Measurements from ENCODE around the gene ZNF211. TPM values are rescaled to one million over a fixed set of nuclear protein-coding genes. Genes with fewer than 3 reads are reported as not detected.

The ZNF211 gene
- total and polyA plus RNA-seq, 2 donors (not counting 3 experiments of a cell fraction or from before 2014, with no cell fraction given), result 4.7 to 9.4 TPM

GRCh38 chr19:57668635-57669034 lies 35.7 kb downstream of the ZNF211 start, which contains the start of gene ZSCAN4:
TSS of gene ZSCAN4 (plus strand) at chr19:57668935. CDS start at chr19:57676146, 7,211 bp downstream.
- no peak within 1 kb of the TSS for H3K9ac ChIP-seq (replicated peaks; ENCODE audit: extremely low read depth, insufficient read depth, low read length)
- ChIA-PET CTCF (no interaction called here), POLR2A (no interaction called here)
- no peaks in the 10 kb centered on the region for H3K9me1 ChIP-seq (replicated peaks; ENCODE audit: control insufficient read depth, extremely low read depth, insufficient read depth, low read length)
- no peak for FAIRE-seq
- dilution Hi-C loops (cut with MboI; ENCODE audit: extremely low pct_ligation_motif_present, low sequenced_read_pairs), result no loop called here
- no peaks in the 10 kb centered on the region for H3K79me2 ChIP-seq (ENCODE audit: control insufficient read depth, insufficient read depth, low read length)
- TF ChIP-seq MYC (IDR thresholded peaks at IDR 0.05; ENCODE audit: low read depth, low read length) (no peak), POLR2AphosphoS5 (IDR thresholded peaks at IDR 0.05; ENCODE audit: insufficient read depth, low read depth, low read length) (no peak), MAX (IDR thresholded peaks at IDR 0.05; ENCODE audit: insufficient read depth, insufficient read length) (no peak), FOS (IDR thresholded peaks at IDR 0.05; ENCODE audit: borderline replicate concordance, insufficient read depth, low read length) (no peak), JUN (IDR thresholded peaks at IDR 0.05; ENCODE audit: borderline replicate concordance, insufficient read depth, insufficient read length, low read depth) (no peak), EZH2 (IDR thresholded peaks at IDR 0.05; ENCODE audit: borderline replicate concordance, low read depth, low read length, severe bottlenecking) (no peak), POLR2A (IDR thresholded peaks at IDR 0.05; ENCODE audit: low read depth, low read length) (no peak), CTCF (IDR thresholded peaks at IDR 0.05; ENCODE audit: extremely low read depth in 1 of 2, insufficient read depth in 1 of 2, low read depth in 1 of 2, low read length in 2 of 2) (no peak), GATA2 (IDR thresholded peaks at IDR 0.05; ENCODE audit: insufficient read depth, insufficient read length, low read depth, low read length) (no peak)
- no peak within 1 kb of the TSS for H2AFZ ChIP-seq (ENCODE audit: low read depth, low read length)
- H3K4me1 ChIP-seq (ENCODE audit: control insufficient read depth, extremely low read depth, insufficient read depth, low read length), result peaks cover 4% of the 10 kb centered on the region
- H3K27me3 ChIP-seq (ENCODE audit: control insufficient read depth in 2 of 2, insufficient read depth in 2 of 2, low read length in 2 of 2), result peaks cover 0 to 2% of the 10 kb centered on the region in 2 experiments
- DNase-seq (ENCODE audit: low read depth, low spot score), result no peak
- H4K20me1 ChIP-seq (replicated peaks; ENCODE audit: control insufficient read depth, extremely low read depth, insufficient read depth, low read length), result no peaks in the 10 kb centered on the region
- H3K36me3 ChIP-seq (ENCODE audit: control insufficient read depth in 2 of 2, extremely low read depth in 1 of 2, insufficient read depth in 2 of 2, low read length in 2 of 2), result no peaks in the 10 kb centered on the region
- intact Hi-C loops (cut with micrococcal nuclease), result no loop called here
- no peaks in the 10 kb centered on the region for H3K9me3 ChIP-seq (replicated peaks; ENCODE audit: control insufficient read depth, insufficient read depth, low read length)
- no TSS peak for BruUV-seq (replicated peaks)
- no peak within 1 kb of the TSS for H3K4me2 ChIP-seq (ENCODE audit: insufficient read depth, low read length)
- H3K27ac ChIP-seq (ENCODE audit: insufficient read depth, low read depth, low read length), result no peak within 1 kb of the TSS
- no peak within 1 kb of the TSS for H3K4me3 ChIP-seq (replicated peaks in 1 of 3; ENCODE audit: insufficient read depth in 1 of 3, low read depth in 1 of 3, low read length in 3 of 3)

Measured in endothelial cell of umbilical vein (primary cell).